Transverse colon (tissue), 4 donors: ENCODE results near the gene ZNF184. TPM values are rescaled to one million over a fixed set of nuclear protein-coding genes. Genes with fewer than 3 reads are reported as not detected.

Experiments used
- DNase-seq: peaks from one replicate; pipeline ENCODE4 v3.0.0-alpha.2; 2019
- H3K27ac ChIP-seq, 4 donors: fragments of 200-600 bp; sonication (generic); 2 replicates each; pipeline ENCODE4 v1.5.1; 2016 to 2018; ENCODE audit warnings: inconsistent platforms in 4 of 4
- H3K27me3 ChIP-seq: fragments of 200-600 bp; sonication (generic); 2 replicates; pipeline ENCODE4 v1.5.1; 2017; ENCODE audit warnings: inconsistent platforms
- H3K36me3 ChIP-seq, 4 donors: fragments of 200-600 bp; sonication (generic); 2 replicates each; pipeline ENCODE4 v1.5.1; 2017 to 2019; ENCODE audit warnings: inconsistent platforms in 4 of 4
- H3K4me1 ChIP-seq, 4 donors: fragments of 200-600 bp; sonication (generic); 2 replicates each; pipeline ENCODE4 v1.5.1; 2017 to 2020; ENCODE audit warnings: inconsistent platforms in 4 of 4
- H3K4me3 ChIP-seq, 4 donors: fragments of 200-600 bp; sonication (generic); 1 replicate in 1 of 4; 2 replicates in 3 of 4; pipeline versions ENCODE4 v1.5.1 to v1.6.1; 2017 to 2019; ENCODE audit warnings: inconsistent platforms in 4 of 4
- H3K9me3 ChIP-seq, 2 donors: fragments of 200-600 bp; sonication (generic); 2 replicates each; pipeline ENCODE4 v1.5.1; 2017 to 2019; ENCODE audit warnings: inconsistent platforms in 2 of 2
- EP300 ChIP-seq: sonication (generic); formaldehyde crosslinking; IDR thresholded peaks from one replicate; pipeline ENCODE4 v1.6.1; 2017; ENCODE audit warnings: antibody characterized with exemption, low read depth
- POLR2A ChIP-seq: fragments of 450-650 bp; IDR thresholded peaks from one replicate; pipeline ENCODE4 v1.6.1; 2016; ENCODE audit warnings: antibody characterized with exemption, mild to moderate bottlenecking, moderate library complexity
- POLR2AphosphoS5 ChIP-seq, 3 donors: sonication (generic); formaldehyde crosslinking; IDR thresholded peaks; one replicate each; pipeline ENCODE4 v1.6.1; 2016; ENCODE audit warnings: antibody characterized with exemption in 3 of 3
- WGBS, 2 donors: methylation state at CpG; one replicate each; pipeline ENCODE4 v1.1.5; 2018; ENCODE audit warnings: low coverage in 1 of 2; 5-methylcytosine and 5-hydroxymethylcytosine counted together
- in situ Hi-C, 4 donors: fragments of 200-750 bp; cut with MboI; loops; one replicate each; pipeline versions ENCODE4 v1.15.0 to v1.15.1; 2017; ENCODE audit warnings: low sequenced_read_pairs in 3 of 4, low pct_ligation_motif_present in 1 of 4, low pct_unique_long_range_greater_than_20kb in 1 of 4
- intact Hi-C: fragments of 100-400 bp; cut with DNase I; formaldehyde crosslinking; loops from one replicate; pipeline ENCODE4 v1.15.1; 2023; ENCODE audit warnings: low total_unique reads
- total RNA-seq, 4 donors: library from RNA; depleted of rRNA; stranded (reverse); fragments of >200 nt; gene quantifications; one replicate each; pipeline ENCODE4 v1.1.0, GENCODE V29; 2016
- TF ChIP-seq, protein P1 (sequence below), 5 experiments: fragments of 200-600 bp in 3 of 5; fragments of 450-650 bp in 2 of 5; sonication (generic) in 3 of 5; IDR thresholded peaks; 1 replicate in 2 of 5; 2 replicates in 3 of 5; pipeline ENCODE4 v1.5.1; 2016 to 2017; ENCODE audit warnings: antibody characterized with exemption in 5 of 5, inconsistent platforms in 3 of 5, mild to moderate bottlenecking in 2 of 5, moderate library complexity in 1 of 5

ZNF184 gene
- total RNA-seq, 4 donors from 2014 or later = 2.8 to 9.7 (median 6.9) TPM

DNA sequence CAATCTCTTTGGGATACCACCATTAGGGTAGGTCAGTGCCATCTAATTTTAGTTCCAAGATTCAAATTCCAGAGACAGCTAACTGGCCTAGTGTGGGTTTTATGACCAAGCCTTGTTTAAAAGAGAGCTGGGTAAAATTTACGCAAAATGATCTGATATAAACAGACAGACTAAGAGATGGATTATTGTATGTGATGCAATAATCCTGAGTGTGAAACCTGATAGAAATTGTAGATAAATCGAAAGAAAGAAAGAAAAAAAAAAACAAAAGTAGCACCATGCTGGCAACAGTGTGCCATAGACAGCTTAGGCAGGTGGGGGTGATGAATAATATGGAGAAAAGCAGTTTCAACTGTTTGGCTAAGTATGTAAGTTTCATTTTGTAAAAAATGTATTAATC lies 2.9 kb downstream of the ZNF184 start:
- Histone ChIP-seq H3K27me3 (no peaks in the 10 kb centered on the region), H3K36me3 (peaks cover 0 to 22% (median 7%) of the 10 kb centered on the region in 4 donors), H3K9me3 (no peaks in the 10 kb centered on the region), H3K27ac (no peak overlapping the region), H3K4me1 (peaks cover 0 to 23% (median 14%) of the 10 kb centered on the region in 4 donors), H3K4me3 (no peak overlapping the region)
- intact Hi-C loops (no loop called here), in situ Hi-C loops (loop anchor here in 1 of 4 donors (10.0 kb wide), 1 partner anchor 295 kb away; no protein-coding TSS in a partner anchor)
- no peak for DNase-seq
- 78% methylated on average over 2 of the region's 2 CpGs; no CpG with 5 or more reads in 1 of the 2 donors for WGBS, 2 donors
- TF ChIP-seq POLR2AphosphoS5 (IDR thresholded peaks at IDR 0.05) = no peak
- TF ChIP-seq POLR2A = no peak
- no peak for TF ChIP-seq EP300
- TF ChIP-seq, protein P1, sequence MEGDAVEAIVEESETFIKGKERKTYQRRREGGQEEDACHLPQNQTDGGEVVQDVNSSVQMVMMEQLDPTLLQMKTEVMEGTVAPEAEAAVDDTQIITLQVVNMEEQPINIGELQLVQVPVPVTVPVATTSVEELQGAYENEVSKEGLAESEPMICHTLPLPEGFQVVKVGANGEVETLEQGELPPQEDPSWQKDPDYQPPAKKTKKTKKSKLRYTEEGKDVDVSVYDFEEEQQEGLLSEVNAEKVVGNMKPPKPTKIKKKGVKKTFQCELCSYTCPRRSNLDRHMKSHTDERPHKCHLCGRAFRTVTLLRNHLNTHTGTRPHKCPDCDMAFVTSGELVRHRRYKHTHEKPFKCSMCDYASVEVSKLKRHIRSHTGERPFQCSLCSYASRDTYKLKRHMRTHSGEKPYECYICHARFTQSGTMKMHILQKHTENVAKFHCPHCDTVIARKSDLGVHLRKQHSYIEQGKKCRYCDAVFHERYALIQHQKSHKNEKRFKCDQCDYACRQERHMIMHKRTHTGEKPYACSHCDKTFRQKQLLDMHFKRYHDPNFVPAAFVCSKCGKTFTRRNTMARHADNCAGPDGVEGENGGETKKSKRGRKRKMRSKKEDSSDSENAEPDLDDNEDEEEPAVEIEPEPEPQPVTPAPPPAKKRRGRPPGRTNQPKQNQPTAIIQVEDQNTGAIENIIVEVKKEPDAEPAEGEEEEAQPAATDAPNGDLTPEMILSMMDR (IDR thresholded peaks at IDR 0.05) = no peak

DNA sequence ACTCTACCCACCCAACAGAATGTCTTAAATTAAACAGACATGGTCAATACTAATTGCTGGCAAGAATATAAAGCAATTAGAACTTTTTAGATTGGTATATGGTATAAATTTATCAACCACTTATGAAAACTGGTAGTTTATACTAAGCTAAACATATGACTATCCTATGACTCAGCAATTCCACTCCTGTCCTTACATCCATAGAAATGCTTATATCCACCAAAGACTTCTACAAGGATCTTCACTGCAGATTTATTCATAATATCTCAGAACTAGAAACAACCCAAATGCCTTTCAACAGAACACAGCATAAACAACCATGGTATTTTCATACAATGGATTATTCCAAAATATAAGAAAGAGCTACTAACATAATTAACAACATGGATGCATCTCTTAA lies 4.6 kb downstream of the ZNF184 start:
- intact Hi-C loops = no loop called here
- Histone ChIP-seq H3K36me3 (peaks cover 0 to 37% (median 7%) of the 10 kb centered on the region in 4 donors), H3K27me3 (no peaks in the 10 kb centered on the region), H3K27ac (no peak overlapping the region), H3K4me3 (no peak overlapping the region), H3K4me1 (peaks cover 0 to 23% (median 14%) of the 10 kb centered on the region in 4 donors), H3K9me3 (no peaks in the 10 kb centered on the region)
- TF ChIP-seq EP300 (no peak), POLR2AphosphoS5 (IDR thresholded peaks at IDR 0.05) (no peak), POLR2A (no peak)
- TF ChIP-seq, protein P1 (IDR thresholded peaks at IDR 0.05) = no peak
- in situ Hi-C loops = no loop called here
- DNase-seq = no peak

DNA sequence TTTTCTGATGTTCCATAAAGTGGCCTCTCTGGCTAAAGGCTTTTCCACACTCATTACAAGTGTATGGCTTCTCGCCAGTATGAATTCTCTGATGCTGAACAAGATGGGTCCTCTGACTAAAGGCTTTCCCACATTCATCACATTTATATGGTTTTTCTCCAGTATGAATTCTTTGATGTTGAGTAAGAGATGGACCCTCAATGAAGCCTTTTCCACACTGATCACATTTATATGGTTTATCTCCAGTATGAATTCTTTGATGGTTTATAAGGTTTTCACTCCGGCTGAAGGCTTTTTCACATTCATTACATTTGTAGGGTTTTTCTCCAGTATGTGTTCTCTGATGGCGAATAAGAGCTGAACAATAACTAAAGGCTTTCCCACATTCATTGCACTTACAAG lies 20.4 kb downstream of the ZNF184 start:
- in situ Hi-C loops (no loop called here), intact Hi-C loops (no loop called here)
- DNase-seq = no peak
- Histone ChIP-seq H3K9me3 (peaks cover 78 to 99% of the 10 kb centered on the region in 2 donors), H3K27me3 (no peaks in the 10 kb centered on the region), H3K4me3 (no peak overlapping the region), H3K4me1 (no peaks in the 10 kb centered on the region), H3K36me3 (peaks cover 5 to 87% (median 48%) of the 10 kb centered on the region in 4 donors), H3K27ac (no peak overlapping the region)
- 90 to 97% methylated on average over 3 of the region's 3 CpGs for WGBS, 2 donors
- TF ChIP-seq, protein P1 (IDR thresholded peaks at IDR 0.05) = no peak
- TF ChIP-seq POLR2A = no peak
- TF ChIP-seq EP300 = no peak
- TF ChIP-seq POLR2AphosphoS5 (IDR thresholded peaks at IDR 0.05) = no peak

DNA sequence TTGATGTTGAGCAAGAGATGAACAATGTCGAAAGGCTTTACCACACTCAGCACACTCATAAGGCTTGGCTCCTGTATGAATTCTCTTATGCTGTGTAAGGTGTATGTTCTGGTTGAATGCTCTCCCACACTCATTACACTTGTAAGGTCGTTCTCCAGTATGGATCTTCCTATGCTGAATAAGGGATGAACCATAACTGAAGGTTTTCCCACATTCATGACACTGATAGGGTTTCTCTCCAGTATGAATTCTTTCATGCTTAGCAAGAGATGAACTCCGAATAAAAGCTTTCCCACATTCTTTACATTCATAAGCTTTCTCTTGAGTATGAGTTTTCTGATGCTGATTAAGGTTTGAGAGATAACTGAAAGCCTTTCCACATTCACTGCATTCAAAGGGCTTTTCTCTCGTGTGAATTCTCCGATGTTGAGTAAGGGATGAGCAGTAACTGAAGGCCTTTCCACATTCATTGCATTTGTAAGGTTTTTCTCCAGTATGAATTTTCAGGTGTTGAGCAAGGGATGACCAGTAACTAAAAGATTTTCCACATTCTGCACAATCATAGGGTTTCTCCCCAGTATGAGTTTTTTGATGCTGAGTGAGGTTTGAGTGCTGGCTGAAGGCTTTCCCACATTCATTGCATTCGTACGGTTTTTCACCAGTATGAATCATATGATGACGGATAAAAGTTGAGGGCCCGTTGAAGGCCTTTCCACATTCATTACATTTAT lies 21.1 kb downstream of the ZNF184 start:
- peaks cover 5 to 81% (median 44%) of the 10 kb centered on the region in 4 donors for H3K36me3 ChIP-seq
- in situ Hi-C loops = no loop called here

More for the DNA sequence above, 21.1 kb downstream of the ZNF184 start:
- Histone ChIP-seq H3K27me3 (no peaks in the 10 kb centered on the region), H3K27ac (no peak overlapping the region), H3K9me3 (peaks cover 81 to 98% of the 10 kb centered on the region in 2 donors), H3K4me1 (no peaks in the 10 kb centered on the region), H3K4me3 (no peak overlapping the region)
- 97 to 98% methylated on average over 6 to 9 of the region's 9 CpGs for WGBS, 2 donors
- no peak for DNase-seq
- intact Hi-C loops = no loop called here
- TF ChIP-seq POLR2A = no peak
- no peak for TF ChIP-seq EP300
- TF ChIP-seq POLR2AphosphoS5 (IDR thresholded peaks at IDR 0.05) = no peak
- TF ChIP-seq, protein P1 (IDR thresholded peaks at IDR 0.05) = no peak
